ENCODE data around the gene THEM4.
"Not testable (repeated sequence)": the region's sequence is repeated elsewhere in the genome, so short reads cannot be mapped to it uniquely, and the experiment has no call there.

Gene THEM4

DNA sequence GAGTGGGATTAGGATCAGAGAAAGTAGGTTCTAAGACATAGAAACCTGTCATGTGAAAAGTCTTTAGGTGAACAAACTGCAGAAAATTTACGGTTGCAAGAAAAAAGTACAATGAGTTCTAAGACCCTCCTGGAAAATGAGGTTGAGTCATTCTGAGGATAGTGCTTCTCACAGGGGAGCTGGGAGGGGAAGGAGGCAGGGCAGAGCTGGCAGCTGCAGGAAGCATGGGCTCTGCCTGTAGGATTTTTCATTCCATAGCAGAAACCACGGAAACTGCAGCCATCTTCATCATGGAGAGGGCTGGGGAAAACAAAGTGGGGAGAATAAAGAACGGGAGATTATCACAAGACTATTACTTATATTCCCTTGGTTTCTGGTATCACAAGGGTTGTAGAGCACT is 25.8 kb upstream of the THEM4 start:
- DNase-seq (ENCODE audit: extremely low read depth in 1 of 2, low read depth in 1 of 2), result no peak

DNA sequence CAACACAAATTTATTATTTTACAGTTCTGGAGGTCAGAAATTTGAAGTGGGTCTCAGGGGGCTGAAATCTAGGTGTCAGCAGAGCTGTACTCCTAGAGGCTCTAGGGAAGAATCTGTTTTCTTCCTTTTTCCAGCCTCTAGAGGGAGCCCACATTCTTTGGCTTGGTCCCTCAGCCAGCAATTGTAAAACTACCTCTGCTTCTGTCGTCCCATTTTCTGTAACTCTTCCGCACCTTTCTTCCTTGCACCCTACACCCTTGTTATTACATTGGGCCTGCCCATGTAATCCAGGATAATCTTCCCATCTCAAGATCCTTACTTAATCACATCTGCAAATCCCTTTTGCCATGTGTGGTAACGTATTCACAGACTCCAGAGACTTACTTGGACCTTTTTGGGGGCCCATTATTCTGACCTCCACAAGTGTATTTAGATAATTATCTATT is 24.8 kb upstream of the THEM4 start:
- no peak for DNase-seq (ENCODE audit: extremely low read depth in 1 of 2, low read depth in 1 of 2)

DNA sequence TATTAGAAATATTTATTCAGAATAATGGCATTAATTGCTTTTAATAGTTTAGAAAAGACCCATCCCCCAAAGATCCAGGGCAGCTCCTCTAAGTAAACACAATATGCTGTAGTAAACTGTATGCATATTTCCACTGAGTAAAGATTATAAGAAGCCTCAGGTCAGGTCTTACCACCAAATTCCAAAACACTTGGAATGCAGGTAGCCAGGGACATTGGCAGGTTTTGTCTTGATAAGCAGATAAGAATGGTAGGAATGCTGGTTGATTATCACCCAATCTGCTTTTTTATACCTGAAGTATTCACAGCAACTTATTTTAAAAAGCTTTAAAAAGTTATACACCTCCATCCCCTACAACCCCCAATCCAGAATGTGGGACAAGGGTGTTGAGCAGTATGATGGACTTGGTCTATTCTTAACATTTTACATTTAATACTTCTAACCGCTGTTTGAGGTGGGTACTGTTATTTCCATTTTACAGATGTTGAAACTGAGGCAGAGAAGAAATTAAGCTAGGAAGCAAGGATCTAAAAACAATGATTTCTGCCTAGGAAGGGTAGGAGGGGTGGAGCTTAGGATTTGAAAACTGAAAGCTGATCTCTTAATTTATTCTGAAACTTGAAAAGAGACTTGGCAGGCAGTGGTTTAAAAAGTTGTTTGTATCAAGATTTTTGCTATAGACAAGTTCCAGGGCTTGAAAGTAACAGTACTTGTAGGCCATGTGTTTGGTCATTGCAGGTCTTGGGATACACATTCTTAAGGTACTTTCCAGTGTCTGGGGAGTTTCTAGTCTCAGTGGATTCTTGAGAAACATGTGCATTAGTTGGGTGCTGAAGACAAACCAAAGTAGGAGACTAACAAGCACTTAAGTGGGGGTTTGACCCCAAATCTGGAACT is 15.6 kb upstream of the THEM4 start:
- DNase-seq (ENCODE audit: extremely low read depth in 1 of 2, low read depth in 1 of 2), result no peak

GRCh38 chr1:151923422-151923821 is 14.1 kb upstream of the THEM4 start:
- DNase-seq (ENCODE audit: extremely low read depth in 1 of 2, low read depth in 1 of 2), result no peak

DNA sequence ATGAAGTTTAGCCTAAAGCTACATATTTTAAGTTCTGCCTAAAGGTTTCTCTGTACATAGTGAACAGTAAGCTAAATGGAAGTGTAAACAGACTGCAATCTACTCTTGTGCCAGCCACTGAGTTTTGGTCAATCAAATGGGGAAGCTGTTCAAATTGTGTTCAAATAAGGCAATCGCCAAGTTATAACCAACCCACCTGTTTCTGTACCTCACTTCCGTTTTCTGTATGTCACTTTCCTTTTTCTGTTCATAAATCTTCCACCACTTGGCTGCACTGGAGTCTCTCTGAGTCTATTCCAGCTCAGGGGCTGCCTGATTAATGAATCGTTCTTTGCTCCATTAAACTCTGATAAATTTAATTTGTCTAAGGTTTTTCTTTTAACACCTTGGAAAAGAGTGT is 10.8 kb upstream of the THEM4 start:
- DNase-seq (ENCODE audit: extremely low read depth in 1 of 2, low read depth in 1 of 2), result no peak

- no peak for DNase-seq (ENCODE audit: extremely low read depth in 1 of 2, low read depth in 1 of 2)
These were observed 9.7 kb upstream of the THEM4 start for GRCh38 chr1:151918819-151919610.

DNA sequence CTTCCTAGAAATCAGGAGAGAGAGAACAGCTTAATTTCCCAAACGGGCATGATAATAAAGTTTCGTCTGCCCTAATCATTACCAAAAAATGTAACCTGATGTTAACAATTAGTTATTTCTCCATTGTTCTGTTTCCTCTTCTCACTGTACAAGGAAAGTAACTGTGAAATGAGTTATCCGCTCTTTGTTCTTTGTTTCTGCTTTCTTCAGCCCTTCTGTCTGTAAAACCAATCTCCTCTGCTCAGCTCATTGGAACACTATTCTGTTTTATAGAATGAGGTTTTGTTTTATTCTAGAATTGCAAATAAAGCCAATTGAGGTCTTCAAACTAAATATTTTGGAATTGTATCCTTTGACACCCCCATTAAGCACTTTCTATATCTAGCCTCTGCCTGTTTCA is 8.8 kb upstream of the THEM4 start:
- DNase-seq (ENCODE audit: extremely low read depth in 1 of 2, low read depth in 1 of 2), result no peak

- no peak for DNase-seq (ENCODE audit: extremely low read depth in 1 of 2, low read depth in 1 of 2)
These were observed 7.5 kb upstream of the THEM4 start for GRCh38 chr1:151916726-151917370.

GRCh38 chr1:151915061-151915686 is 5.9 kb upstream of the THEM4 start:
- DNase-seq (ENCODE audit: extremely low read depth in 1 of 2, low read depth in 1 of 2), result no peak

- DNase-seq (ENCODE audit: extremely low read depth in 1 of 2, low read depth in 1 of 2), result no peak
These were observed 4.8 kb upstream of the THEM4 start for GRCh38 chr1:151914076-151914475.

DNA sequence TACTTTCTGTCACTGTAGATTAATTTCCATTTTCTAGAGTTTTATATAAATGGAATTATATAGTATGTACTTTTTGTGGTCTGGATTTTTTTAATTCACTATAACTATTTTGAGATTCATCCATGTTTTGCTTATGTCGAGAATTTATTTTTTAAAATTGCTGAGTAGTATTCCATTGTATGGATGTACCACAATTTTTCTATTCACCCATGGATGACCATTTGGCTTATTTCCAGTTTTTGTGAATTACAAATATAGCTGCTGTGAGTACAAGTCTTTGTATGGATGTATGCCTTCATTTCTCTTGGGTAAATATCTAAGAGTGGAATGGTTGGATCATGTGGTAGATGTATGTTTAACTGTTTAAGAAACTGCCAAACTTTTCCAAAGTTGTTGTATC is 3.7 kb upstream of the THEM4 start:
- no peak for DNase-seq (ENCODE audit: extremely low read depth in 1 of 2, low read depth in 1 of 2)

GRCh38 chr1:151908228-151908691 is 1.1 kb downstream of the THEM4 start:
- DNase-seq (ENCODE audit: extremely low read depth in 1 of 2, low read depth in 1 of 2), result no peak

GRCh38 chr1:151907363-151908139 is 1.8 kb downstream of the THEM4 start:
- no peak for DNase-seq (ENCODE audit: extremely low read depth in 1 of 2, low read depth in 1 of 2)

- not testable (repeated sequence) for DNase-seq (ENCODE audit: extremely low read depth in 1 of 2, low read depth in 1 of 2)
These were observed 3.0 kb downstream of the THEM4 start for GRCh38 chr1:151906324-151906645.

- DNase-seq (ENCODE audit: extremely low read depth in 1 of 2, low read depth in 1 of 2), result not testable (repeated sequence)
These were observed 3.6 kb downstream of the THEM4 start for GRCh38 chr1:151905443-151906323.

DNA sequence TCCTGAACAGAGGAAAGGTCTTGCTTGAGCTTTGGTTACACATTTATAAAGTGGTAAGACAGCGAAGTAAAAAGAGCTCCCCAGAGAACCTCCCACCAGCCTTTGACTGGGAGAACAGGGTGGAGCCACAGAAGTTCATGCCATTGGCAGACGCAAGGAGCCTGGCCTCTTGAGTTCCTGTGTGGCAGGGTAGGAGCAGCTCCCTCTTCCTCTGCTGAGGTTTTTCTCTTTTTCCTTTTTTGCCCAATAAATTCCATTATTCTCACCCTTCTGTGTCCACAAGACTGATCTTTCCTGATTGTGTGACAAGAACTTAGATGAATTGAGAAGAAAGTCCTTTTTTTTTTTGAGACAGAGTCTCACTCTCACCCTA is 4.3 kb downstream of the THEM4 start:
- peak in 1 of 2 donors; percentile 62 for DNase-seq (ENCODE audit: extremely low read depth in 1 of 2, low read depth in 1 of 2)

DNA sequence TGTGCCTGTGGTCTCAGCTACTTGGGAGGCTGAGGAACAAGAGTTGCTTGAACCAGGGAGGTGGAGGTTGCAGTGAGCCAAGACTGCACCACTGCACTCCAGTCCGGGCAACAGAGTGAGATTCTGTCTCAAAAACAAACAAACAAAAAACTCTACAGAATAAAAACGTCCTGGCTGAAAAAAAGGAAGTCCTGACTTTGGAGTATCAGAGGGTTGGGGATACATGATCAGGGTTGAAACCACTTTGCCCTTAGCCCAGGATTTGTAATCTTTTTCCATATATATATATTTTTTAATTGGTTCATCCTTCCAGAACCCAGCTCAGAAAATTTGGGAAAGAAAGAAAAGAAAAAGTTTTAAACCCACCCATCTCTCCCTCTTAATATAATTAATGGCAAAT is 6.5 kb downstream of the THEM4 start:
- no peak for DNase-seq (ENCODE audit: extremely low read depth in 1 of 2, low read depth in 1 of 2)

DNA sequence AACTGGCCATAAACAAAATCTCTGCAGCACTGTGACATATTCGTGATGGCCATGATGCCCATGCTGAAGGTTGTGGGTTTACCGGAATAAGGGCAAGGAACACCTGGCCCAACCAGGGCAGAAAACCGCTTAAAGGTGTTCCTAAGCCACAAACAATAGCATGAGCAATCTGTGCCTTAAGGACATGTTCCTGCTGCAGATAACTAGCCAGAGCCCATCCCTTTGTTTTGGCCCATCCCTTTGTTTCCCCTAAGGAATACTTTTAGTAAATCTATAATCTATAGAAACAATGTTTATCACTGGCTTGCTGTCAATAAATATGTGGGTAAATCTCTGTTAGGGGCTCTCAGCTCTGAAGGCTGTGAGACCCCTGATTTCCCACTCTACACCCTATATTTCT is 8.5 kb downstream of the THEM4 start:
- DNase-seq (ENCODE audit: extremely low read depth in 1 of 2, low read depth in 1 of 2), result not testable (repeated sequence)

DNA sequence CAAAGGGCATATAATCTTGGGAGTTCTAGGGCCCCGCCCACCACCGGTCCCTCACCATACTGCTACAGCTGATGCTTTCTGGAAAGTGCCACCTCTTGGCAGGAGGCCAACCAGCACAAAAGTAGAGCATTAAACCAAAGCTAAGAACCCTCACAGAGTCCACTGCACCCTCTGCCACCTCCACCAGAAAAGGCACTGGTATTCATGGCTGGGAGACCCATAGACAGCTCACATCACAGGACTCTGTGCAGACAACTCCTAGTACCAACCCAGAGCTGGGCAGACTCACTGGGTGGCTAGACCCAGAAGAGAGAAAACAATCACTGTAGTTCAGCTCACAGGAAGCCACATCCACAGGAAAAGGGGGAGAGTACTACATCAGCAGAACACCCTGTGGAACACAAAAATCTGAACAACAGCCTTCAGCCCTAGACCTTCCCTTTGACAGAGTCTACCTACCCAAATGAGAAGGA is 10.8 kb downstream of the THEM4 start:
- no peak for DNase-seq (ENCODE audit: extremely low read depth in 1 of 2, low read depth in 1 of 2)

Measured in stimulated activated CD8-positive, alpha-beta memory T cell treated with anti-CD3 and anti-CD28 coated beads, Interleukin-7, amount 100 ng/mL, for 48 hours (primary cell).